Left lung (tissue), 10 donors: ENCODE data around the gene NAT14. TPM values are rescaled to one million over a fixed set of nuclear protein-coding genes. Genes with fewer than 3 reads are reported as not detected.

Source experiments
- ATAC-seq: fragments of 200-7000 bp; cut with Tn5 transposase; one replicate; pipeline ENCODE4 v1.9.1; 2020; ENCODE audit warnings: moderate library complexity
- DNase-seq, 4 donors: peaks; one replicate each; pipeline ENCODE4 v3.0.0-alpha.2; 2013 to 2020
- H3K27ac ChIP-seq, 2 donors: fragments of 200-600 bp; sonication (generic) in 1 of 2; one replicate each; pipeline versions ENCODE4 v1.5.0 to v1.8.0; 2020 to 2021
- H3K27me3 ChIP-seq, 2 donors: fragments of 200-600 bp; sonication (generic) in 1 of 2; one replicate each; pipeline versions ENCODE4 v1.5.0 to v1.8.0; 2020 to 2021
- H3K36me3 ChIP-seq, 2 donors: fragments of 200-600 bp; sonication (generic) in 1 of 2; one replicate each; pipeline versions ENCODE4 v1.5.0 to v1.8.0; 2020 to 2021
- H3K4me1 ChIP-seq, 2 donors: fragments of 200-600 bp; one replicate each; pipeline ENCODE4 v1.8.0; 2021
- H3K4me3 ChIP-seq, 2 donors: fragments of 200-600 bp; sonication (generic) in 1 of 2; one replicate each; pipeline versions ENCODE4 v1.5.0 to v1.8.0; 2020 to 2021; ENCODE audit warnings: mild to moderate bottlenecking in 1 of 2
- H3K9me3 ChIP-seq, 2 donors: fragments of 200-600 bp; sonication (generic) in 1 of 2; one replicate each; pipeline versions ENCODE4 v1.5.0 to v1.8.0; 2020 to 2021
- intact Hi-C, 2 donors: fragments of 100-400 bp; cut with DNase I; formaldehyde crosslinking; loops; one replicate each; pipeline versions ENCODE4 v1.11.2 to v1.14.2; 2022
- polyA plus RNA-seq, 6 donors: library from polyadenylated mRNA; unstranded; fragments of 120-200 nt; gene quantifications; one replicate each; pipeline ENCODE4 v1.2.1, GENCODE V29; 2013; ENCODE audit not compliant: insufficient read length in 6 of 6
- total RNA-seq, 2 donors: library from RNA; stranded (reverse); fragmentation: NEBNext Ultra II Directional; extraction: Animal tissue kit (Norgen Biotek cat#: 25700); gene quantifications; one replicate each; pipeline ENCODE4 v1.2.1, GENCODE V29; 2021
- TF ChIP-seq, protein P1 (sequence below), 2 donors: fragments of 200-600 bp; sonication (generic) in 1 of 2; IDR thresholded peaks; one replicate each; pipeline versions ENCODE4 v1.5.0 to v1.8.0; 2021; ENCODE audit warnings: antibody characterized with exemption in 2 of 2
- donor health status: DM: no; HTN: yes; CAD: no.
- donor health status: DM: no; HTN: no; CAD: no.

The NAT14 gene
- total and polyA plus RNA-seq, 8 donors, result 22.9 to 46.6 (median 38.2) TPM

DNA sequence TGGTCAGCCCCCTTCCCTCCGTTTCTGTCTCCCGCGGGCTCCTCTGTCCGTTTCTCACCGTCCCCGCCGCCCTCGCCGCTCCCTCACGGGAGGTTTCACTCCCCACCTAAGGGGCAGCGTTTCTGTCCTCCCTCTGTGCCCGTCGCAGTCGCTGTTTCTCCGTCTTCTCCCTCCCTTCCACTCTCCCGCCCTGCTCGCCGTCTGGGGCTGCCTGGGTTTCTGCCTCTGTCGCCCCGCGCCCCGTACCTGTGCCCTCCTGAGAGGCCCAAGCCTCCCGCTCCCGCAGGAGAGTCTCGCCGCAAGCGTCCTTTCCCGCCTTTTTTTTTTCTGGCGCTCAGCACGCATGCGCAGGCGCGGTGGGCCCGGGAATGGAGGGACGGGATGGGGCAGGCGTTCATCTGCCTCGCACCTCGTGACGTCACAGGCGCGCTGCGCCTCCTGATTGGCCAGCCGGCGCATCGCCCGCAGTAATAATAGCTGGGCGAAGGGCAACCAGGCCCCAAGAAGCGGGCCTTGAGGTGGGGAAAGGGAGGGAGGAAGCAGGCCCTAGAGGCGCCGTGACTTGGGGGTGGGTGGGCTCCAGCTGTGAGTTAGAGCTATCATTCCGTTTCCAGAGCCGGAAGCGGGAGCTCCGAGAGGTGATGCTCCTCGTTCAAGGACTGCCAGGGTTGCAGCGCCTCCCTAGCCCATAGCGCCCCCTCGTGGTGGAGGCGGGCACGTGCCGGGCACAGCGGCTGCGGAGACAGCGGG lies 18.7 kb downstream of the NAT14 start:
- Histone ChIP-seq H3K4me1 (peaks cover 4 to 12% of the 10 kb centered on the region in 2 donors), H3K27ac (peak overlapping the region in 1 of 2 donors; percentile 75), H3K9me3 (no peaks in the 10 kb centered on the region), H3K27me3 (no peaks in the 10 kb centered on the region), H3K4me3 (peak overlapping the region; percentile 28 to 45), H3K36me3 (no peaks in the 10 kb centered on the region)
- TF ChIP-seq, protein P1, sequence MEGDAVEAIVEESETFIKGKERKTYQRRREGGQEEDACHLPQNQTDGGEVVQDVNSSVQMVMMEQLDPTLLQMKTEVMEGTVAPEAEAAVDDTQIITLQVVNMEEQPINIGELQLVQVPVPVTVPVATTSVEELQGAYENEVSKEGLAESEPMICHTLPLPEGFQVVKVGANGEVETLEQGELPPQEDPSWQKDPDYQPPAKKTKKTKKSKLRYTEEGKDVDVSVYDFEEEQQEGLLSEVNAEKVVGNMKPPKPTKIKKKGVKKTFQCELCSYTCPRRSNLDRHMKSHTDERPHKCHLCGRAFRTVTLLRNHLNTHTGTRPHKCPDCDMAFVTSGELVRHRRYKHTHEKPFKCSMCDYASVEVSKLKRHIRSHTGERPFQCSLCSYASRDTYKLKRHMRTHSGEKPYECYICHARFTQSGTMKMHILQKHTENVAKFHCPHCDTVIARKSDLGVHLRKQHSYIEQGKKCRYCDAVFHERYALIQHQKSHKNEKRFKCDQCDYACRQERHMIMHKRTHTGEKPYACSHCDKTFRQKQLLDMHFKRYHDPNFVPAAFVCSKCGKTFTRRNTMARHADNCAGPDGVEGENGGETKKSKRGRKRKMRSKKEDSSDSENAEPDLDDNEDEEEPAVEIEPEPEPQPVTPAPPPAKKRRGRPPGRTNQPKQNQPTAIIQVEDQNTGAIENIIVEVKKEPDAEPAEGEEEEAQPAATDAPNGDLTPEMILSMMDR (IDR thresholded peaks at IDR 0.05), result peak; percentile 96 to 100
- DNase-seq, result peak; percentile 83 to 96 (median 94)
- intact Hi-C loops, result no loop called here
- peak; percentile 98 for ATAC-seq

GRCh38 chr19:55504252-55504603 lies 19.2 kb downstream of the NAT14 start:
- Histone ChIP-seq H3K36me3 (no peaks in the 10 kb centered on the region), H3K4me1 (peaks cover 4 to 12% of the 10 kb centered on the region in 2 donors), H3K9me3 (no peaks in the 10 kb centered on the region), H3K27ac (peak overlapping the region in 1 of 2 donors; percentile 75), H3K4me3 (peak overlapping the region in 1 of 2 donors; percentile 45), H3K27me3 (no peaks in the 10 kb centered on the region)
- TF ChIP-seq, protein P1 (IDR thresholded peaks at IDR 0.05), result peak in 1 of 2 donors; percentile 7
- intact Hi-C loops, result no loop called here
- no peak for DNase-seq
- no peak for ATAC-seq

GRCh38 chr19:55504981-55505380 lies 20.0 kb downstream of the NAT14 start:
- Histone ChIP-seq H3K9me3 (no peaks in the 10 kb centered on the region), H3K4me3 (no peak overlapping the region), H3K36me3 (no peaks in the 10 kb centered on the region), H3K27me3 (no peaks in the 10 kb centered on the region), H3K4me1 (peaks cover 4 to 12% of the 10 kb centered on the region in 2 donors), H3K27ac (no peak overlapping the region)
- intact Hi-C loops, result no loop called here
- no peak for DNase-seq
- TF ChIP-seq, protein P1 (IDR thresholded peaks at IDR 0.05), result no peak
- no peak for ATAC-seq

DNA sequence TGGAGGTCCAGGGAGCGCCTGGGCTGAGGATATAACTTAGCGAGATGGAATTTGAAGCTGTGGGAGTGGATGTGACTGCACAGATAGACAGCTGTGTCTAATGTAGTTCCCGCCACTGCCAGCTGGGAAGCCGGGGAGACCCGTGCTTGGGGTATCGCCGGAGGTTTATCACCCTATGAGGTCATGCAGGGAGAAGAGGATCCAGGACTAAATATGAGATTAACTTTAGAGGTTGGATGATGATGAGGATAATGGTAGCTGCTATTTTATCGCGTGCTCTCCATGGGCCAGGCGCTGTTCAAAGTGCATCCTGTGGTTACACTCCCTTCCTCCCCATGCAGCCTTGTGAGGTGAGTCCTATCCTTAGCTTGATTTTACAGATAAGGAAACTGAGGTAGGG lies 23.1 kb downstream of the NAT14 start:
- Histone ChIP-seq H3K27me3 (peaks cover 0 to 13% of the 10 kb centered on the region in 2 donors), H3K36me3 (no peaks in the 10 kb centered on the region), H3K27ac (no peak overlapping the region), H3K9me3 (no peaks in the 10 kb centered on the region), H3K4me3 (no peak overlapping the region), H3K4me1 (peaks cover 4 to 11% of the 10 kb centered on the region in 2 donors)
- intact Hi-C loops, result no loop called here
- ATAC-seq (no peak), DNase-seq (no peak)
- TF ChIP-seq, protein P1 (IDR thresholded peaks at IDR 0.05), result no peak

GRCh38 chr19:55516878-55517620 lies 32.1 kb downstream of the NAT14 start:
- H3K9me3 ChIP-seq, result no peaks in the 10 kb centered on the region
- DNase-seq, result peak; percentile 84 to 97 (median 94)
- H3K27me3 ChIP-seq, result peaks cover 0 to 13% of the 10 kb centered on the region in 2 donors
- TF ChIP-seq, protein P1 (IDR thresholded peaks at IDR 0.05), result peak; percentile 40 to 67
- no peaks in the 10 kb centered on the region for H3K4me1 ChIP-seq
- ATAC-seq, result peak; percentile 100
- peak overlapping the region; percentile 31 to 46 for H3K4me3 ChIP-seq
- H3K36me3 ChIP-seq, result no peaks in the 10 kb centered on the region
- H3K27ac ChIP-seq, result peak overlapping the region; percentile 74 to 76
- intact Hi-C loops, result loop anchor here in 1 of 2 donors (10.0 kb wide), 1 partner anchor 88 kb away; the partner anchor contains the start of genes ZNF524 and ZNF865
